Activated T-cell treated with anti-CD3 and anti-CD28 coated beads, Interleukin-2, amount 50 U/mL, for 24 hours (primary cell): Measurements from ENCODE around the gene SMYD3.

ENCODE experiments used
- DNase-seq: peaks from one replicate; pipeline ENCODE4 v3.0.0-alpha.2; 2020
- H3K27ac Mint-ChIP-seq: 2 replicates; pipeline ENCODE4 v1.8.0; 2020; ENCODE audit warnings: mild to moderate bottlenecking, mixed read lengths
- H3K27me3 Mint-ChIP-seq: 2 replicates; pipeline ENCODE4 v1.8.0; 2020; ENCODE audit warnings: mixed read lengths
- H3K36me3 Mint-ChIP-seq: 2 replicates; pipeline ENCODE4 v1.8.0; 2020; ENCODE audit warnings: low read depth, mixed read lengths
- H3K4me1 Mint-ChIP-seq: 2 replicates; pipeline ENCODE4 v1.8.0; 2020; ENCODE audit warnings: low read depth, mixed read lengths
- H3K4me3 Mint-ChIP-seq: 2 replicates; pipeline ENCODE4 v1.8.0; 2020; ENCODE audit warnings: mild to moderate bottlenecking, moderate library complexity, mixed read lengths
- H3K9me3 Mint-ChIP-seq: 2 replicates; pipeline ENCODE4 v1.8.0; 2020; ENCODE audit warnings: mixed read lengths

SMYD3 gene

GRCh38 chr1:246126580-246126979, 380.5 kb downstream of the SMYD3 start:
- no peak for DNase-seq
- Mint-ChIP-seq H3K27me3 (no peaks in the 10 kb centered on the region), H3K4me3 (no peak overlapping the region), H3K36me3 (peaks cover 9% of the 10 kb centered on the region), H3K4me1 (peaks cover 10% of the 10 kb centered on the region), H3K27ac (no peak overlapping the region), H3K9me3 (no peaks in the 10 kb centered on the region)

GRCh38 chr1:246122071-246122470, 385.0 kb downstream of the SMYD3 start:
- H3K27me3 Mint-ChIP-seq = no peaks in the 10 kb centered on the region
- H3K36me3 Mint-ChIP-seq = peaks cover 11% of the 10 kb centered on the region
- no peak overlapping the region for H3K4me3 Mint-ChIP-seq
- no peak overlapping the region for H3K27ac Mint-ChIP-seq
- H3K9me3 Mint-ChIP-seq = no peaks in the 10 kb centered on the region
- no peak for DNase-seq
- peaks cover 11% of the 10 kb centered on the region for H3K4me1 Mint-ChIP-seq

DNA sequence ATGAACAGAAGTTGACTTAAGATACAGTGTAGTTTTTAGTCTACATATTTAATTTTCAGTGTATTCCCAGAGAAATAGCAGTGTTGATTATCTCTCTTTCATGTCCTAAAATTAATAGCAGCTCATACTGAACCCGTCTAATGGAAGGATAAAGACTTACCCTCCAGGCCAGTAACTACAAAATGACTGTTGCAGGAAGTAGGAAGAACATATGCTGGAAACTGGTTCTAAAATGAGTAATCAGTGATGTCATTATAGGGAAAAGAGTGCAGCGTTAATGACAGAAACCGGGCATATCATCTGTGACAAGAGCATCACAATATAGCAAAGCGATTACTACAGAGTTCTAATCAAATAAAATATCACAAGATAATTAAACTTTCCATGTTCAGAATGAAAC, 385.5 kb downstream of the SMYD3 start:
- Mint-ChIP-seq H3K27me3 (no peaks in the 10 kb centered on the region), H3K27ac (no peak overlapping the region), H3K9me3 (no peaks in the 10 kb centered on the region), H3K4me1 (peaks cover 16% of the 10 kb centered on the region), H3K4me3 (no peak overlapping the region), H3K36me3 (peaks cover 11% of the 10 kb centered on the region)
- no peak for DNase-seq

- H3K36me3 Mint-ChIP-seq = peaks cover 11% of the 10 kb centered on the region
- H3K27ac Mint-ChIP-seq = peak overlapping the region; percentile 66
- H3K4me3 Mint-ChIP-seq = peak overlapping the region; percentile 2
- no peaks in the 10 kb centered on the region for H3K9me3 Mint-ChIP-seq
- DNase-seq = peak; percentile 34
- peaks cover 22% of the 10 kb centered on the region for H3K4me1 Mint-ChIP-seq
- H3K27me3 Mint-ChIP-seq = no peaks in the 10 kb centered on the region
These were observed 389.9 kb downstream of the SMYD3 start for GRCh38 chr1:246117066-246117791.

DNA sequence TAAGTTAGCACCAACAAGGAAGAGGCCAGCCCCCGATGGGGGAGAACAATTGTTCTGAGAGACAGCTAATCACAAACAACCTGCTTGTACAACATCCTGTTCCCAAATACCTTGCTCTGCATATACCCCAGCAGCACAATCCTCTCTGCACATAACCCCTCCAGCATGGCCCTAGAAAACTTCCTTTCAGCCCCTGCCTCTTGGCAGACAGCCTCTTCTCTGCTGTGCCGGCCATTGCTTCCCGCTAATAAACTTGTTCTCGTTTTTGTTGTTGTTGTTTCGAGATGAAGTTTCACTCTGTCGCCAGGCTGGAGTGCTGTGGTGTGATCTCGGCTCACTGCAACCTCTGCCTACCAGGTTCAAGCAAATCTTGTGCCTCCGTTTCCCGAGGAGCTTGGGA, 392.7 kb downstream of the SMYD3 start:
- Mint-ChIP-seq H3K27ac (no peak overlapping the region), H3K36me3 (peaks cover 18% of the 10 kb centered on the region), H3K9me3 (no peaks in the 10 kb centered on the region), H3K4me1 (peaks cover 19% of the 10 kb centered on the region), H3K27me3 (no peaks in the 10 kb centered on the region), H3K4me3 (no peak overlapping the region)
- no peak for DNase-seq

DNA sequence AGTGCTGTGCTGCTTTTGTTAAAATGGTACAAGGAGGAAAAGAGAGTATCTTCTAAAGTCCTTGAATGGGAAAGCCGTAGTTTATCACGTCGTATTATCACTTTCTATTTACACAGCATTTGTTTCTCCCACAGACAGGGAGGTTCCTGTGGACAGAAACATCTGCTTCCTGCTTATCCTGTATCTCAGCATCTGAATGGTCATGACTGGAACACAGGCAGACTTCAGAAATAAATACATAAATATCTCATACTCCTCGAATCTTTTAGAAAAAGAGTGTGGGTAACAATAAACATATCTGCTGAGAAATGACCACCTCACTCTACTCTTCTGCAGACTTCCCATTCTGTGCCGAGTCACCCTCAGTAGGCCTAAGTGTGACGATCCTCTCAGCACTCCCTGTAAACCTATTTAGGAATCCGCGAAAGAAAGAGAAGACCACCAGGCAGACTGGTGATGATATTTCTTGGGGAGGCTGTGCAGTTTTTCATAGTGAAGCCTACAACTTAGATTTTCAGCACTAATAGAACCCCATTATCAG, 393.5 kb downstream of the SMYD3 start:
- no peak for DNase-seq
- Mint-ChIP-seq H3K27ac (no peak overlapping the region), H3K9me3 (no peaks in the 10 kb centered on the region), H3K36me3 (peaks cover 18% of the 10 kb centered on the region), H3K27me3 (no peaks in the 10 kb centered on the region), H3K4me3 (no peak overlapping the region), H3K4me1 (peaks cover 19% of the 10 kb centered on the region)

- no peaks in the 10 kb centered on the region for H3K9me3 Mint-ChIP-seq
- H3K27me3 Mint-ChIP-seq = no peaks in the 10 kb centered on the region
- no peak overlapping the region for H3K27ac Mint-ChIP-seq
- peaks cover 16% of the 10 kb centered on the region for H3K36me3 Mint-ChIP-seq
- H3K4me3 Mint-ChIP-seq = no peak overlapping the region
- H3K4me1 Mint-ChIP-seq = peaks cover 7% of the 10 kb centered on the region
- no peak for DNase-seq
These were observed 395.5 kb downstream of the SMYD3 start for GRCh38 chr1:246111570-246111969.

DNA sequence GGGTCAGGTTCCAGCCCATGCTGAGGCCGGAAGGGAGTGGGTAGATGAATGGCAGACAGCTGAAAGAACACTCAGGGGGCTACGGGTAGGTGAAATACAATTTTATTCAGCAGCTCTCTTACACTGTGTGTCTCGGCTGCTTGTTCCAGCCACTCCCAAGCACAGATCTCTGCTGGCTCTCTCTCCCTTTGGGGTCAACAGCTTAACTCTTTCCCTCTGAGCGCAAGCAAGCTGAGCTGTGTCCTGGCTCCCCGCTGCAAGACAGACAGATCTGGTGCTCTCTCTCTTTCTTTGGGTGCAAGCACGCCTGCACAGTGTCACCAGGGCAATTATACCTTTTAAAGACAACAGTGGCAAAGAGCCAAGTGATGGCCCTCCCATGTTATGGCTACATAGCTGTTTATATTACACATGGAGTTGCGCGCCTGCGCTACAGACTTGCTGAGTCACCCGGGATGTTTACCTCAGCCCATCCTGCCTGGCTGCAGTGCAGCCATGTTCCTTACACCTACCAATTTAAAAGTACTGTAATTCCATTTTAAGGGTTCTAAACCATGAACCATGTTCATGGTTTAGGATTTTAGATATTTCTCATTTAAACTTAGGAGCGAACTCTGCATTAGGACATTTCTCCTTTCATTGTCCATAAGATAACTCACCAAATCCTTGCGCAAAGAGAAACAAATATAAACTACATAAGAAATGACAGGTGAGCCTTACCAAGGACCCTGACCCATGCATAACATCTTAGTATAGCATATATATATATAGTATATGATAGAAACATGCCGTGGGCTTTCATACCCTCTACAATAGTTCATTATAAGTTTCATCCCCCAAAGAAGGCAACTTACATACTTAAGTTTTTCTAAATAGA, 396.5 kb downstream of the SMYD3 start:
- Mint-ChIP-seq H3K4me1 (peaks cover under 1% of the 10 kb centered on the region), H3K36me3 (peaks cover 16% of the 10 kb centered on the region), H3K27me3 (no peaks in the 10 kb centered on the region), H3K4me3 (no peak overlapping the region), H3K9me3 (no peaks in the 10 kb centered on the region), H3K27ac (no peak overlapping the region)
- no peak for DNase-seq

DNA sequence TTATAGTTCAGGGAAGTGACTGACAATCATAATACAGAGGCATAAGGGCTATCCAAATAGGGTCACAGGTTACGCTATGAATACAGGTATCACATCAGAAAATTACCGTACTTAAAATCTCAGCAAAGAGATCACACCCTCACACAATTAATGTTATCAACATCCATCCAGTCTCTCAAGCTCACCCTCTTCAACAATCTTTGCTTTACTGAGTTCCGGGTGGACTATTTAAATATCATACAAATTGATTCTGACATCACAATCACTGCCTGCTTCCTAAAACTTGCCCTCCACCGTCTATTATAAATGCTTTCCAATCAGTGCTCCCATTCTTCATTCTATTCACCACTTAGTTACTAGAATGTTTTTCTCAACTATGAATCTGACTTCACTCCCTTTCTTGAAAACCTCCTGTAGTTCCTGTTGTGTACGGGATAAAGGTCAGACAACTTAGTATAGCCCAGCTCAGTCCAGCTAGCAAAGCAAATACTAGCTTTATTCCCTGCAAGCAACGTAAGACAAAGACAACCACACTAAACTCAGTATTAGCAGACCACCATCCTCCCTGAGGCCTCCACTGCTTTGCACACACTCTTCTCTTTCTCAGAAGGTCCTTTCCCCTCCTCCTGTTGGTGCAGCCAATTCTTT, 398.7 kb downstream of the SMYD3 start:
- Mint-ChIP-seq H3K27me3 (no peaks in the 10 kb centered on the region), H3K27ac (no peak overlapping the region), H3K36me3 (peaks cover 12% of the 10 kb centered on the region), H3K4me3 (no peak overlapping the region), H3K4me1 (no peaks in the 10 kb centered on the region), H3K9me3 (no peaks in the 10 kb centered on the region)
- DNase-seq = no peak

DNA sequence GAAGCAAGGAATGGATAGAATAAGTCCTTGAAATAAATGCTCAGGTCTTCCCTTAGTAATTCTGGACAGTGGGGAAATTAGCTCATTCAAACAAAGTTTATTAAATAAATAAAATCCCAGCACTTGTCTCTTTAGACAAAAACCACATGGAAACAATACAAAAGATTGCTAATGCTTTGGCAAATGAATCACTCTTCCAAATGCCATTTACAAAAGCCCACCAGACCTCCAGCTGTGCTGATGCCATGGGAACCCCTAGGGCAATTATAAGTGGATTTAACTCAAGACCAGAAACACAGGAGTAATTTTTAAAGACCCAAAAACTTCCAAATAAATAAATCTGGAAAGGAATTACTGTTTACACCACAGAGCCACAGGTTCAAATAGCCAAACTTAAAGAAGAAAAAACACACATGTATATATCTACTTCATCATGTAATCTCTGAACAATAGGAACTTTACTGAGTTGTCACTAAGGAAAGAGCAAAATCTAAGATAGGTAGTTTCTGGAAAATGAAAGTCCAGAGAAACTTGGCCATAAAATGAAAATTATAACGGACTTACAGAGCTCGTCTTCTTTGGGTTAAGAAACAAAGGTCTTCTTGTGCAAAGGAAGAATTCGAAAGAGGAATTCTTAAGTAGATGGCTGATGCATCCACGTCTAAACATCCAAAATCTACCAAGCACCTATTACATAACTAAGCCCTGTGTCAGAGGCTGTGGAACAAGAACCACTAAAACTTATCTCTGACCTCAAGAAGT, 399.4 kb downstream of the SMYD3 start:
- Mint-ChIP-seq H3K27me3 (no peaks in the 10 kb centered on the region), H3K4me1 (no peaks in the 10 kb centered on the region), H3K27ac (no peak overlapping the region), H3K36me3 (peaks cover 12% of the 10 kb centered on the region), H3K4me3 (no peak overlapping the region), H3K9me3 (no peaks in the 10 kb centered on the region)
- DNase-seq = no peak

- Mint-ChIP-seq H3K27ac (no peak overlapping the region), H3K4me1 (no peaks in the 10 kb centered on the region), H3K27me3 (no peaks in the 10 kb centered on the region), H3K9me3 (no peaks in the 10 kb centered on the region), H3K36me3 (peaks cover 12% of the 10 kb centered on the region), H3K4me3 (no peak overlapping the region)
- no peak for DNase-seq
These were observed 400.7 kb downstream of the SMYD3 start for GRCh38 chr1:246106342-246106763.

GRCh38 chr1:246104927-246105326, 402.2 kb downstream of the SMYD3 start:
- no peak overlapping the region for H3K27ac Mint-ChIP-seq
- no peak for DNase-seq
- no peak overlapping the region for H3K4me3 Mint-ChIP-seq
- no peaks in the 10 kb centered on the region for H3K27me3 Mint-ChIP-seq
- H3K4me1 Mint-ChIP-seq = no peaks in the 10 kb centered on the region
- H3K36me3 Mint-ChIP-seq = peaks cover 10% of the 10 kb centered on the region
- H3K9me3 Mint-ChIP-seq = no peaks in the 10 kb centered on the region

DNA sequence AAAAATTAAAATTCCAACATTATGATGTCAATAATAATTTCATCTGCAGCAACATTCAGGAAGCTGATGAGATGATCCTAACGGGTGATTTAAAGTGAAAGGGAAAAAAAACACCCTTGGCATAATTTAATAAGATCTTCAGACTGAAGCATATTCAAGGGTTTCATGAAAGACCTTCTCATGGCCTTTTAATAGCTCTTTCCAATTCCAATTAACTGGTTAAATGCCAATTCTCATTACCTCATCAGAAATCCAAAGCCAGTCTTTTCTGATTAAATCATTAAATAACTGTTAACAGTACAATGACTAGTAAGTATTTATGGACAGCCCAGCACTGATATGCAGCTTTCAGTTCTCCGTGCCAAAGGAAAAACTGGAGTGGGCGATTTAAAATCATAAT, 407.5 kb downstream of the SMYD3 start:
- H3K4me3 Mint-ChIP-seq = no peak overlapping the region
- DNase-seq = no peak
- H3K27ac Mint-ChIP-seq = no peak overlapping the region
- H3K4me1 Mint-ChIP-seq = no peaks in the 10 kb centered on the region
- H3K9me3 Mint-ChIP-seq = no peaks in the 10 kb centered on the region
- H3K27me3 Mint-ChIP-seq = no peaks in the 10 kb centered on the region
- H3K36me3 Mint-ChIP-seq = peaks cover 23% of the 10 kb centered on the region

- Mint-ChIP-seq H3K9me3 (peaks cover 3% of the 10 kb centered on the region), H3K4me3 (no peak overlapping the region), H3K27ac (no peak overlapping the region), H3K4me1 (no peaks in the 10 kb centered on the region), H3K27me3 (no peaks in the 10 kb centered on the region), H3K36me3 (peaks cover 37% of the 10 kb centered on the region)
- DNase-seq = no peak
These were observed 410.7 kb downstream of the SMYD3 start for GRCh38 chr1:246096356-246096755.
